A549 (cell line): Measurements from ENCODE around the gene APOBEC3H. TPM values are rescaled to one million over a fixed set of nuclear protein-coding genes. Genes with fewer than 3 reads are reported as not detected.

Experiments
- ATAC-seq, 2 experiments: fragments of 200-7000 bp in 1 of 2; fragments of >200 bp in 1 of 2; cut with Nextera tagmentation in 1 of 2; cut with Tn5 transposase in 1 of 2; 3 replicates each; pipeline versions ENCODE4 v1.8.0 to v1.9.1; 2018 to 2020; ENCODE audit warnings: mild to moderate bottlenecking in 1 of 2, moderate library complexity in 1 of 2
- CTCF ChIA-PET: fragments of 300-600 bp; sonication (Branson Sonifier 250); formaldehyde crosslinking; extraction: SDS; loops from one replicate; lab custom pipeline; 2021; ENCODE audit warnings: antibody characterized with exemption, inconsistent platforms; lab: Yijun Ruan, JAX
- POLR2A ChIA-PET: fragments of 350-600 bp; formaldehyde crosslinking; extraction: SDS; loops from one replicate; lab custom pipeline; 2021; ENCODE audit warnings: antibody characterized with exemption, inconsistent platforms; lab: Yijun Ruan, JAX
- DNase-seq, 2 experiments: peaks; one replicate each; pipeline versions ENCODE4 v3.0.0 to v3.0.0-alpha.2; 2011 to 2016; ENCODE audit warnings: low read depth in 1 of 2, low spot score in 1 of 2
- FAIRE-seq: peaks from 2 replicates; lab custom pipeline; 2011; peaks lifted over from hg19 to GRCh38; lab: Jason Lieb, UNC
- H3K27ac ChIP-seq, 2 experiments: fragments of >200 bp; sonication (Bioruptor Twin); formaldehyde crosslinking; 3 replicates each; pipeline ENCODE4 v1.5.1; 2016 to 2017
- H3K4me1 ChIP-seq: fragments of >200 bp; sonication (Bioruptor Twin); formaldehyde crosslinking; 3 replicates; pipeline ENCODE4 v1.6.1; 2016
- H3K4me2 ChIP-seq: fragments of >200 bp; sonication (Bioruptor Twin); formaldehyde crosslinking; 3 replicates; pipeline ENCODE4 v1.6.1; 2016
- H3K4me3 ChIP-seq: fragments of >200 bp; sonication (Bioruptor Twin); formaldehyde crosslinking; 3 replicates; pipeline ENCODE4 v1.5.1; 2016
- H3K9me3 ChIP-seq: fragments of >200 bp; sonication (Bioruptor Twin); formaldehyde crosslinking; 3 replicates; pipeline ENCODE4 v1.6.1; 2016
- CBX8 ChIP-seq: fragments of 200-600 bp; sonication (generic); IDR thresholded peaks from 2 replicates; pipeline ENCODE4 v1.6.1; 2016
- CHD2 ChIP-seq: fragments of 150-350 bp; IDR thresholded peaks from 2 replicates; pipeline ENCODE4 v1.6.1; 2014; ENCODE audit warnings: low read length; ENCODE audit not compliant: partially characterized antibody
- CHD4 ChIP-seq: fragments of 200-600 bp; sonication (generic); IDR thresholded peaks from 2 replicates; pipeline ENCODE4 v1.6.1; 2016; ENCODE audit warnings: antibody characterized with exemption, mild to moderate bottlenecking, borderline replicate concordance
- CTCF ChIP-seq: fragments of >200 bp; sonication (Bioruptor Twin); formaldehyde crosslinking; IDR thresholded peaks from 3 replicates; pipeline ENCODE4 v1.5.1; 2016
- ESRRA ChIP-seq: fragments of 150-350 bp; IDR thresholded peaks from 2 replicates; pipeline ENCODE4 v1.6.1; 2014; ENCODE audit warnings: mild to moderate bottlenecking, low read length, borderline replicate concordance
- FOSB ChIP-seq: fragments of 250-450 bp; sonication (Bioruptor Pico); IDR thresholded peaks from 2 replicates; pipeline ENCODE4 v1.5.0; 2020; ENCODE audit warnings: mild to moderate bottlenecking, moderate library complexity
- FOSL2 ChIP-seq, 2 experiments: fragments of 450-650 bp in 1 of 2; fragments of >200 bp in 1 of 2; sonication (Bioruptor Twin) in 1 of 2; formaldehyde crosslinking; IDR thresholded peaks; 2 replicates each; pipeline versions ENCODE4 v1.5.0 to v1.6.1; 2016 to 2020; ENCODE audit warnings: mild to moderate bottlenecking in 1 of 2, moderate library complexity in 1 of 2
- HOXB13 ChIP-seq: fragments of 250-450 bp; sonication (Bioruptor Pico); IDR thresholded peaks from 2 replicates; pipeline ENCODE4 v1.5.0; 2020; ENCODE audit warnings: low read depth, mild to moderate bottlenecking, moderate library complexity
- HOXB5 ChIP-seq: fragments of 250-450 bp; sonication (Bioruptor Pico); IDR thresholded peaks from 2 replicates; pipeline ENCODE4 v1.5.0; 2020; ENCODE audit warnings: mild to moderate bottlenecking, moderate library complexity
- JUNB ChIP-seq: fragments of >200 bp; sonication (Bioruptor Twin); formaldehyde crosslinking; IDR thresholded peaks from 2 replicates; pipeline ENCODE4 v1.6.1; 2016
- KDM1A ChIP-seq: fragments of 200-600 bp; sonication (generic); IDR thresholded peaks from 2 replicates; pipeline ENCODE4 v1.6.1; 2016; ENCODE audit warnings: low read depth, mild to moderate bottlenecking
- KDM5A ChIP-seq: fragments of 200-600 bp; sonication (generic); IDR thresholded peaks from 2 replicates; pipeline ENCODE4 v1.6.1; 2016; ENCODE audit warnings: antibody characterized with exemption, mild to moderate bottlenecking
- NFE2L2 ChIP-seq: fragments of 150-350 bp; conservative IDR thresholded peaks from 2 replicates; pipeline ENCODE4 v1.6.1; 2014; ENCODE audit warnings: low read length
- NR3C1 ChIP-seq: fragments of >200 bp; sonication (Bioruptor Twin); formaldehyde crosslinking; IDR thresholded peaks from 3 replicates; pipeline ENCODE4 v1.6.1; 2017
- POLR2A ChIP-seq: IDR thresholded peaks from 2 replicates; pipeline ENCODE4 v1.6.1; 2012; ENCODE audit warnings: mild to moderate bottlenecking, low read length
- POLR2AphosphoS2 ChIP-seq: conservative IDR thresholded peaks from 2 replicates; pipeline ENCODE4 v1.6.1; 2012; ENCODE audit warnings: low read length, improper control_type of control experiment, inconsistent platforms
- RAD21 ChIP-seq, 2 experiments: fragments of >200 bp in 1 of 2; sonication (Bioruptor Twin) in 1 of 2; formaldehyde crosslinking in 1 of 2; IDR thresholded peaks in 1 of 2; conservative IDR thresholded peaks in 1 of 2; 2 replicates in 1 of 2; 3 replicates in 1 of 2; pipeline ENCODE4 v1.6.1; 2012 to 2018; ENCODE audit warnings: inconsistent platforms in 1 of 2
- RNF2 ChIP-seq: fragments of 200-600 bp; sonication (generic); IDR thresholded peaks from 2 replicates; pipeline ENCODE4 v1.6.1; 2016; ENCODE audit warnings: low read depth, mild to moderate bottlenecking, antibody characterized with exemption, moderate library complexity, borderline replicate concordance
- ZFP36 ChIP-seq: fragments of 450-650 bp; IDR thresholded peaks from 2 replicates; pipeline ENCODE4 v1.6.1; 2014; ENCODE audit warnings: borderline replicate concordance; ENCODE audit not compliant: partially characterized antibody
- ZSCAN20 ChIP-seq: fragments of 250-450 bp; sonication (Bioruptor Pico); IDR thresholded peaks from 2 replicates; pipeline ENCODE4 v1.8.0; 2022; ENCODE audit warnings: mild to moderate bottlenecking, moderate library complexity
- WGBS: methylation state at CpG from one replicate; pipeline ENCODE4 v1.1.6; 2017; ENCODE audit errors: missing lambda C conversion rate; 5-methylcytosine and 5-hydroxymethylcytosine counted together
- polyA plus RNA-seq, 4 experiments: library from polyadenylated mRNA; depleted of rRNA in 3 of 4; stranded (reverse); fragments of >200 nt; fragmentation: RNase III in 1 of 4; extraction: RNeasy Plus Mini Kit Qiagen cat#74134 plus additional on column Dnase treatment in 1 of 4; gene quantifications; 2 replicates in 3 of 4; 3 replicates in 1 of 4; pipeline ENCODE4 v1.2.3, GENCODE V29; 2011 to 2017
- TF ChIP-seq, protein P1 (sequence below): IDR thresholded peaks from 2 replicates; pipeline ENCODE4 v1.6.1; 2012
- TF ChIP-seq, protein P2 (sequence below): fragments of 150-350 bp; IDR thresholded peaks from 2 replicates; pipeline ENCODE4 v1.6.1; 2014; ENCODE audit warnings: low read depth, mild to moderate bottlenecking, low read length
- TF ChIP-seq, protein P3 (sequence below): fragments of 250-450 bp; sonication (Bioruptor Pico); IDR thresholded peaks from 2 replicates; pipeline ENCODE4 v1.5.0; 2021; ENCODE audit warnings: mild to moderate bottlenecking, moderate library complexity, borderline replicate concordance
- TF ChIP-seq, protein P4 (sequence below): IDR thresholded peaks from 2 replicates; pipeline ENCODE4 v1.6.1; 2012
- TF ChIP-seq, protein P5 (sequence below): fragments of 250-450 bp; sonication (Bioruptor Pico); IDR thresholded peaks from 2 replicates; pipeline ENCODE4 v1.5.0; 2020; ENCODE audit warnings: low read depth, mild to moderate bottlenecking, moderate library complexity

The APOBEC3H gene
- polyA plus RNA-seq, 2 of the 4 experiments (the other 2 are of a cell fraction) = 0.39 to 0.43 TPM

DNA sequence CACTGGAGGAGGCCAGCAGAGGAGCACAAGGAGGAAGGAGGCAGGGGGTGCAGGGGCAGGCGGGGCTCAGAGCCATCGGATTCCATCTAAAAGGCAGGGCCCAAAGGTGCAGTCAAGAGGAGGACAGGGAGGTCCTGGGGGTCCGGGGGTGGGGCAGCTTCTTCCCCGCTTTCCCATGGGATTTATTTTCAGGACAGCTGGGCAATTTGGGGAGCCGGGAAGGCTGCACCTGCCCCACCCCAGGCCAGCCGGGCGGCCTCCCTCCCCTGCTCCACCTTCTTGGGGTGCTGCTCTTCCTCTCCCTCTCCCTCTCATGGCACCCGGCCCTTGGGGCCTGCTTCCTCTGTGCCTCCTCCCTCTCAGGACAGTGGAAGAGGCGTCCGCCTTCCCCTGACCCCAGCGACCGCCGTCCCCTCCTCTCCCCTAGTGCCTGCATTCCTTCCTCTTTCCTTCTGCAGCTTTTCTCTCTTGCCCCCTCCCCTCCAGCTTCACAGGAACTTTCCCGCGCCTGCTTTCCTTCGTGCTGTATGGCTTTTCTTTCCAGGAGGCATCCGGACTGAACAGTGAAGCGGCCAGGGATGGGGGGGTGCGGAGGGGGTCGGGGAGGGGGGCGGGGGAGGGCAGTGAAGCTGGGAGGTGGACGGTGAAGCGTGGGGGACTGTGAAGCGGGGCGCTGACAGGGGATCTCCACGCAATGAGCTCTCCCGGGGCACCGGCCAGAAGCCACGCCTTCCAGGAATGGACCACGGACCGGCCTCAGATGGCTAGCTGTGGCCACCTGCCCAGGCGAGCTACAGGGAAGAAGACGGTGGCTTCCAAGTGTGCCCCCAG is 26.9 kb downstream of the APOBEC3H start:
- no peaks in the 10 kb centered on the region for H3K9me3 ChIP-seq
- 77% methylated on average over 18 of the region's 33 CpGs for WGBS
- H3K4me2 ChIP-seq = no peak overlapping the region
- TF ChIP-seq, protein P1, sequence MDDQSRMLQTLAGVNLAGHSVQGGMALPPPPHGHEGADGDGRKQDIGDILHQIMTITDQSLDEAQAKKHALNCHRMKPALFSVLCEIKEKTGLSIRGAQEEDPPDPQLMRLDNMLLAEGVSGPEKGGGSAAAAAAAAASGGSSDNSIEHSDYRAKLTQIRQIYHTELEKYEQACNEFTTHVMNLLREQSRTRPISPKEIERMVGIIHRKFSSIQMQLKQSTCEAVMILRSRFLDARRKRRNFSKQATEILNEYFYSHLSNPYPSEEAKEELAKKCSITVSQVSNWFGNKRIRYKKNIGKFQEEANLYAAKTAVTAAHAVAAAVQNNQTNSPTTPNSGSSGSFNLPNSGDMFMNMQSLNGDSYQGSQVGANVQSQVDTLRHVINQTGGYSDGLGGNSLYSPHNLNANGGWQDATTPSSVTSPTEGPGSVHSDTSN = no peak
- TF ChIP-seq JUNB (no peak), FOSL2 (IDR thresholded peaks at IDR 0.05) (no peak), FOSL2 (CRISPR knock-in tag; IDR thresholded peaks at IDR 0.05) (no peak), KDM5A (no peak), HOXB5 (no peak), ESRRA (no peak), POLR2A (no peak), CHD4 (no peak), NFE2L2 (no peak), ZSCAN20 (no peak), NR3C1 (no peak), CBX8 (no peak), KDM1A (no peak)
- H3K4me3 ChIP-seq = no peak overlapping the region
- DNase-seq = no peak
- ChIA-PET POLR2A (no interaction called here), CTCF (interaction anchor here (0.6 to 1.7 kb wide), 5 partner anchors 10 to 255 kb away, joined by 3 to 6 read pairs (median 3); no protein-coding TSS in a partner anchor)
- FAIRE-seq = no peak
- H3K4me1 ChIP-seq = no peaks in the 10 kb centered on the region
- ATAC-seq = no peak
- no peak overlapping the region for H3K27ac ChIP-seq

DNA sequence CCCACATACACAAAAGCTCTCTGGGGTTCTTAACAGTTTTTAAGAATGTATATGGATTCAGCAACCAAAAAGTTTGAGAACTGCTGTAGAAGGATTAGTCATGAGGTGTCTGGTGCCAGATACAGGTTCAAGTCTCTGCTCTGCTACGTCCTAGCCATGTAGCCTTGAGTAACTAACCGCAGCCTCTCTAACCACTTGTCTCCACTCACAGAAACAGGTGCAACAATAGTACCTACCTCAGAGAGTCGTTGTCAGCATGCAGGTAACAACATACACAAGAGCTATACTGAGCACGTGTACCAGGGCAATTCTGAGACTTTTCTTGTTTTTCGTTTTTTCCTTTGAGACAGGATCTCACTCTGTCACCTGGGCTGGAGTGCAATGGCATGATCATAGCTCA is 28.6 kb downstream of the APOBEC3H start:
- no peak overlapping the region for H3K4me2 ChIP-seq
- no peak for ATAC-seq
- FAIRE-seq = no peak
- 68% methylated on average over 5 of the region's 5 CpGs for WGBS
- H3K27ac ChIP-seq = no peak overlapping the region
- POLR2A ChIA-PET = no interaction called here
- no peak overlapping the region for H3K4me3 ChIP-seq
- no peak for TF ChIP-seq RNF2
- no peak for TF ChIP-seq FOSB (CRISPR knock-in tag)
- TF ChIP-seq POLR2AphosphoS2 = no peak
- no peak for TF ChIP-seq HOXB5
- TF ChIP-seq ZFP36 = no peak
- no peak for TF ChIP-seq CHD2
- no peak for TF ChIP-seq HOXB13 (CRISPR knock-in tag)
- TF ChIP-seq, protein P2, sequence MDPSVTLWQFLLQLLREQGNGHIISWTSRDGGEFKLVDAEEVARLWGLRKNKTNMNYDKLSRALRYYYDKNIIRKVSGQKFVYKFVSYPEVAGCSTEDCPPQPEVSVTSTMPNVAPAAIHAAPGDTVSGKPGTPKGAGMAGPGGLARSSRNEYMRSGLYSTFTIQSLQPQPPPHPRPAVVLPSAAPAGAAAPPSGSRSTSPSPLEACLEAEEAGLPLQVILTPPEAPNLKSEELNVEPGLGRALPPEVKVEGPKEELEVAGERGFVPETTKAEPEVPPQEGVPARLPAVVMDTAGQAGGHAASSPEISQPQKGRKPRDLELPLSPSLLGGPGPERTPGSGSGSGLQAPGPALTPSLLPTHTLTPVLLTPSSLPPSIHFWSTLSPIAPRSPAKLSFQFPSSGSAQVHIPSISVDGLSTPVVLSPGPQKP = no peak
- no peak for TF ChIP-seq ZSCAN20
- TF ChIP-seq CTCF = no peak
- TF ChIP-seq, protein P3, sequence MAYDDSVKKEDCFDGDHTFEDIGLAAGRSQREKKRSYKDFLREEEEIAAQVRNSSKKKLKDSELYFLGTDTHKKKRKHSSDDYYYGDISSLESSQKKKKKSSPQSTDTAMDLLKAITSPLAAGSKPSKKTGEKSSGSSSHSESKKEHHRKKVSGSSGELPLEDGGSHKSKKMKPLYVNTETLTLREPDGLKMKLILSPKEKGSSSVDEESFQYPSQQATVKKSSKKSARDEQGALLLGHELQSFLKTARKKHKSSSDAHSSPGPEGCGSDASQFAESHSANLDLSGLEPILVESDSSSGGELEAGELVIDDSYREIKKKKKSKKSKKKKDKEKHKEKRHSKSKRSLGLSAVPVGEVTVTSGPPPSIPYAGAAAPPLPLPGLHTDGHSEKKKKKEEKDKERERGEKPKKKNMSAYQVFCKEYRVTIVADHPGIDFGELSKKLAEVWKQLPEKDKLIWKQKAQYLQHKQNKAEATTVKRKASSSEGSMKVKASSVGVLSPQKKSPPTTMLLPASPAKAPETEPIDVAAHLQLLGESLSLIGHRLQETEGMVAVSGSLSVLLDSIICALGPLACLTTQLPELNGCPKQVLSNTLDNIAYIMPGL (CRISPR knock-in tag) = no peak
- TF ChIP-seq, protein P4, sequence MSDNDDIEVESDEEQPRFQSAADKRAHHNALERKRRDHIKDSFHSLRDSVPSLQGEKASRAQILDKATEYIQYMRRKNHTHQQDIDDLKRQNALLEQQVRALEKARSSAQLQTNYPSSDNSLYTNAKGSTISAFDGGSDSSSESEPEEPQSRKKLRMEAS = no peak
- no peak for TF ChIP-seq CHD4
- TF ChIP-seq, protein P5, sequence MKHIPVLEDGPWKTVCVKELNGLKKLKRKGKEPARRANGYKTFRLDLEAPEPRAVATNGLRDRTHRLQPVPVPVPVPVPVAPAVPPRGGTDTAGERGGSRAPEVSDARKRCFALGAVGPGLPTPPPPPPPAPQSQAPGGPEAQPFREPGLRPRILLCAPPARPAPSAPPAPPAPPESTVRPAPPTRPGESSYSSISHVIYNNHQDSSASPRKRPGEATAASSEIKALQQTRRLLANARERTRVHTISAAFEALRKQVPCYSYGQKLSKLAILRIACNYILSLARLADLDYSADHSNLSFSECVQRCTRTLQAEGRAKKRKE (CRISPR knock-in tag) = no peak
- TF ChIP-seq KDM5A = no peak
- TF ChIP-seq RAD21 (conservative IDR thresholded peaks at IDR 0.05 in 1 of 2, IDR thresholded peaks at IDR 0.05 in 1 of 2) = no peak
- TF ChIP-seq NR3C1 = no peak
- TF ChIP-seq, all 56 proteins: peak for 0
- CTCF ChIA-PET = interaction anchor here (0.8 to 1.5 kb wide), 5 partner anchors 9 to 358 kb away, joined by 3 to 7 read pairs (median 5); no protein-coding TSS in a partner anchor
- no peaks in the 10 kb centered on the region for H3K9me3 ChIP-seq
- 0 out of 3 replicates have a peak, but pooled peaks cover 2% of the 10 kb centered on the region for H3K4me1 ChIP-seq
- DNase-seq = no peak
